Tongue (tissue), 2 donors: ENCODE measurements around the gene UBXN7. TPM values are rescaled to one million over a fixed set of nuclear protein-coding genes. Genes with fewer than 3 reads are reported as not detected.
A peak's percentile ranks its signal among the peaks of the same experiment; 100 is the strongest.
"Not testable (repeated sequence)": the region's sequence is repeated elsewhere in the genome, so short reads cannot be mapped to it uniquely, and the experiment has no call there.

Experiments
- DNase-seq: peaks from one replicate; pipeline ENCODE4 v3.0.0-alpha.2; 2015
- total RNA-seq: library from RNA; depleted of rRNA; stranded (reverse); fragments of >200 nt; gene quantifications from one replicate; pipeline ENCODE4 v1.2.3, GENCODE V29; 2014

Gene UBXN7
- total RNA-seq, 1 donor from 2014 or later: 26.1 TPM

- DNase-seq: no peak
Observed at GRCh38 chr3:196418601-196419000, 13.6 kb downstream of the UBXN7 start.

- DNase-seq: no peak
Observed at GRCh38 chr3:196414469-196414868, 17.8 kb downstream of the UBXN7 start.

GRCh38 chr3:196412704-196413103 is 19.5 kb downstream of the UBXN7 start:
- no peak for DNase-seq

GRCh38 chr3:196409409-196409808 is 22.8 kb downstream of the UBXN7 start:
- DNase-seq: no peak

GRCh38 chr3:196408565-196409300 is 23.5 kb downstream of the UBXN7 start:
- DNase-seq: no peak

GRCh38 chr3:196406811-196407470 is 25.3 kb downstream of the UBXN7 start:
- DNase-seq: no peak

- DNase-seq: no peak
Observed at GRCh38 chr3:196400331-196400730, 31.9 kb downstream of the UBXN7 start.

- peak; percentile 58 for DNase-seq
Observed at GRCh38 chr3:196399485-196399945, 32.7 kb downstream of the UBXN7 start.

GRCh38 chr3:196398782-196399181 is 33.4 kb downstream of the UBXN7 start:
- no peak for DNase-seq

- DNase-seq: no peak
Observed at GRCh38 chr3:196397941-196398340, 34.3 kb downstream of the UBXN7 start.

- DNase-seq: no peak
Observed at GRCh38 chr3:196390116-196390515, 42.1 kb downstream of the UBXN7 start.

- DNase-seq: no peak
Observed at GRCh38 chr3:196388956-196389355, 43.3 kb downstream of the UBXN7 start.

GRCh38 chr3:196387941-196388340 is 44.3 kb downstream of the UBXN7 start:
- DNase-seq: not testable (repeated sequence)

GRCh38 chr3:196386797-196387196 is 45.4 kb downstream of the UBXN7 start:
- not testable (repeated sequence) for DNase-seq

GRCh38 chr3:196386034-196386433 is 46.2 kb downstream of the UBXN7 start:
- not testable (repeated sequence) for DNase-seq

GRCh38 chr3:196385446-196385845 is 46.8 kb downstream of the UBXN7 start:
- DNase-seq: not testable (repeated sequence)

- DNase-seq: no peak
Observed at GRCh38 chr3:196378146-196378841, 53.9 kb downstream of the UBXN7 start.

GRCh38 chr3:196377321-196377720 is 54.9 kb downstream of the UBXN7 start:
- DNase-seq: peak; percentile 9

- DNase-seq: no peak
Observed at GRCh38 chr3:196365736-196366135, 66.5 kb downstream of the UBXN7 start.

- DNase-seq: no peak
Observed at GRCh38 chr3:196360586-196360985, 71.6 kb downstream of the UBXN7 start.

- DNase-seq: not testable (repeated sequence)
Observed at GRCh38 chr3:196358540-196358939, 73.7 kb downstream of the UBXN7 start.

- no peak for DNase-seq
Observed at GRCh38 chr3:196357905-196358304, 74.3 kb downstream of the UBXN7 start.

- DNase-seq: no peak
Observed at GRCh38 chr3:196356556-196356955, 75.7 kb downstream of the UBXN7 start.
